ENCODE measurements around the gene PROB1. TPM values are rescaled to one million over a fixed set of nuclear protein-coding genes. Genes with fewer than 3 reads are reported as not detected.

The PROB1 gene
- total and polyA plus RNA-seq, 2 of the 8 experiments (the other 6 are each of a cell fraction or from before 2014, with no cell fraction given) = 0.89 to 3.1 TPM

DNA sequence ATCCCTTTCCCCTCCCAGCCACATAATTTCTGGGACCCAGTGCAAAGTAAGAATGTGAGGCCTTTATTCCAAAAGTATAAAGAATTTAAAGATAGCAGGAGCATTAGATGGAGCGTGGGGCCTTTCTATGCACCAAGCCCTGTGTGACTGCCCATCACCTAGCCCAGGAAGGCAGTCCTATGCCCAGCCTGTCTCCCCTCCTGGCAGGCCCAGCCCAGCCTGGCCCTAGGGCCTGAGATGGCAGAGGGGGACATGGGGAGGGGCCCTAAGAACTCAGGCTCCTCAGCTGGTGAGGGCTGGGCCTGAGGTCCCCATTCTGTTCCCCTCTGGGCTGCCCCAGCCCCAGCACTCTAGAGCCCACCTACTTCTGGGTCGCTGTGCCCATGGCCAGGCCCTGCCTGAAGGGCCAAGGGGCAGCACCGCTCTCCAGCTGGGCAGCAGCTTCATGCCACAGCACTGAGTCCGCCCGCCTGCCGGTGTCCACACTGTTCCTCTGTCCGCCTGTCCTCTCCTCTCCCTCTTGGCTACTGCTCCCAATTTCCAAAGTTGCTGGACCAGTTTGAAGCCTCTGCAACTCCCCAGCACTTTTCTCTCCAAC, 10.8 kb downstream of the PROB1 start (continued):
- no peak for TF ChIP-seq NRF1 (IDR thresholded peaks at IDR 0.05; ENCODE audit: low read depth, low read length)
- TF ChIP-seq ZNF274 (IDR thresholded peaks at IDR 0.05; ENCODE audit: borderline replicate concordance, extremely low read depth, low read length) = no peak
- TF ChIP-seq JUND (IDR thresholded peaks at IDR 0.05; ENCODE audit: low read length) = no peak
- no peak for TF ChIP-seq FOSL1 (IDR thresholded peaks at IDR 0.05; ENCODE audit: insufficient read depth, low read depth, low read length)
- no peak for TF ChIP-seq POU5F1 (IDR thresholded peaks at IDR 0.05; ENCODE audit: low read depth, low read length)
